ENCODE results near the gene GAREM1.
"Not testable (repeated sequence)": the region's sequence is repeated elsewhere in the genome, so short reads cannot be mapped to it uniquely, and the experiment has no call there.

GAREM1 gene

DNA sequence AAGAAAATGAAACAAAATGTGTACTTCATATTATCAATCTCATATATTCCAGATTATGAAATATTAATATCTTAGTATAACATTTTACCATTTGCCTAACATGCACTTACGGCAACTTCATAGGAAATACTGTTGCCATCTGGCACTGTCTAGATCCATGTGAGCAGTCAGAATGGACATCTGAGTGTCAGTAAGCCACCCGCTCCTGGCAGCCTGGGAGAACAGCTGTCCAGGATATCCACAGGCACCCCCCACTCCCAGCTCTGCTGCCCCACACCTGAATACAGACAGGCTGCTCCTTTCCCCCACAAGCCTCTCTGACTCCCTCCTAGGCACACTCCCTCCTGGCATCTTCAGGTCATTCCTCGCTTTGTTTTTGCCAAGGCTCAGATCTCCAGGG lies 127.0 kb downstream of the GAREM1 start:
- Histone ChIP-seq H2AFZ (ENCODE audit: low read length) (no peak overlapping the region), H3F3A (ENCODE audit: insufficient read depth, low read length) (no peaks in the 10 kb centered on the region), H3K4me3 (ENCODE audit: low read depth, low read length, poor library complexity, severe bottlenecking) (no peak overlapping the region), H3K4me2 (ENCODE audit: low read length) (no peak overlapping the region), H3K79me2 (ENCODE audit: insufficient read depth, low read length) (no peaks in the 10 kb centered on the region), H3K36me3 (ENCODE audit: insufficient read depth, low read length) (no peaks in the 10 kb centered on the region), H3K4me1 (ENCODE audit: insufficient read depth, low read length, severe bottlenecking) (no peaks in the 10 kb centered on the region), H3K27ac (ENCODE audit: low read depth, low read length, poor library complexity, severe bottlenecking) (no peak overlapping the region), H3K9me2 (ENCODE audit: low read depth, low read length) (no peaks in the 10 kb centered on the region), H3K27me3 (ENCODE audit: insufficient read depth, low read length) (no peaks in the 10 kb centered on the region), H3K9me3 (ENCODE audit: low read length) (no peaks in the 10 kb centered on the region), H3K9ac (ENCODE audit: low read length) (no peak overlapping the region), H4K20me1 (ENCODE audit: insufficient read depth, low read length) (no peaks in the 10 kb centered on the region)
- TF ChIP-seq, protein P1, sequence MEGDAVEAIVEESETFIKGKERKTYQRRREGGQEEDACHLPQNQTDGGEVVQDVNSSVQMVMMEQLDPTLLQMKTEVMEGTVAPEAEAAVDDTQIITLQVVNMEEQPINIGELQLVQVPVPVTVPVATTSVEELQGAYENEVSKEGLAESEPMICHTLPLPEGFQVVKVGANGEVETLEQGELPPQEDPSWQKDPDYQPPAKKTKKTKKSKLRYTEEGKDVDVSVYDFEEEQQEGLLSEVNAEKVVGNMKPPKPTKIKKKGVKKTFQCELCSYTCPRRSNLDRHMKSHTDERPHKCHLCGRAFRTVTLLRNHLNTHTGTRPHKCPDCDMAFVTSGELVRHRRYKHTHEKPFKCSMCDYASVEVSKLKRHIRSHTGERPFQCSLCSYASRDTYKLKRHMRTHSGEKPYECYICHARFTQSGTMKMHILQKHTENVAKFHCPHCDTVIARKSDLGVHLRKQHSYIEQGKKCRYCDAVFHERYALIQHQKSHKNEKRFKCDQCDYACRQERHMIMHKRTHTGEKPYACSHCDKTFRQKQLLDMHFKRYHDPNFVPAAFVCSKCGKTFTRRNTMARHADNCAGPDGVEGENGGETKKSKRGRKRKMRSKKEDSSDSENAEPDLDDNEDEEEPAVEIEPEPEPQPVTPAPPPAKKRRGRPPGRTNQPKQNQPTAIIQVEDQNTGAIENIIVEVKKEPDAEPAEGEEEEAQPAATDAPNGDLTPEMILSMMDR (IDR thresholded peaks at IDR 0.05; ENCODE audit: low read length) = no peak
- no peak for TF ChIP-seq EZH2 (IDR thresholded peaks at IDR 0.05; ENCODE audit: borderline replicate concordance, low read length)

DNA sequence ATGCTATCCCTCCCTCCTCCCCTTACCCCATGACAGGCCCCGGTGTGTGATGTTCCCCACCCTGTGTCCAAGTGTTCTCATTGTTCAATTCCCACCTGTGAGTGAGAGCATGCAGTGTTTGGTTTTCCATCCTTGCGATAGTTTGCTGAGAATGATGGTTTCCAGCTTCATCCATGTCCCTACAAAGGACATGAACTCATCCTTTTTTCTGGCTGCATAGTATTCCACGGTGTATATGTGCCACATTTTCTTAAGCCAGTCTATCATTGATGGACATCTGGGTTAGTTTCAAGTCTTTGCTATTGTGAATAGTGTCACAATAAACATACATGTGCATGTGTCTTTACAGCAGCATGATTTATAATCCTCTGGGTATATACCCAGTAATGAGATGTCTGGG lies 129.6 kb downstream of the GAREM1 start:
- H3K9me2 ChIP-seq (ENCODE audit: low read depth, low read length); H4K20me1 ChIP-seq (ENCODE audit: insufficient read depth, low read length); H3K4me1 ChIP-seq (ENCODE audit: insufficient read depth, low read length, severe bottlenecking); H3K36me3 ChIP-seq (ENCODE audit: insufficient read depth, low read length); H3F3A ChIP-seq (ENCODE audit: insufficient read depth, low read length); H3K9me3 ChIP-seq (ENCODE audit: low read length); H2AFZ ChIP-seq (ENCODE audit: low read length); H3K27me3 ChIP-seq (ENCODE audit: insufficient read depth, low read length); H3K4me2 ChIP-seq (ENCODE audit: low read length); H3K4me3 ChIP-seq (ENCODE audit: low read depth, low read length, poor library complexity, severe bottlenecking); H3K79me2 ChIP-seq (ENCODE audit: insufficient read depth, low read length); H3K9ac ChIP-seq (ENCODE audit: low read length); H3K27ac ChIP-seq (ENCODE audit: low read depth, low read length, poor library complexity, severe bottlenecking): not testable (repeated sequence)

DNA sequence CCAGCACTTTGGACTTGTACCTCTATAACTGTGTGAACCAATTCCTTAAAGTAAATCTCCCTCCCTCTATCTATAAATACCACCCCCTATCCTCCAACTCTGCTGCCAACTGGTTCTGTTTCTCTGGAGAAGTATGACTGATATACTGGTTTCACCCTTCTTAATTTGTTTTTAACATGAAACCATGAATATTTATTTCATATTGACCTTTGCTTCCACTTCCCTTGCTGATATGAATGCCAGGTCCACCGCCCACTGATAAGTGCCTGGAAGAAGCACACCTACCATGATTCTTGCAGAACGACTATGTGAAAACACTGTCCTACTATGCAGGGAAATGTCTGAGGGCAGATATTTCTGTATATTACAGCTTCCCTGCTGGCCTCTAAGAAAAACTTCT lies 131.6 kb downstream of the GAREM1 start:
- no peak for TF ChIP-seq EZH2 (IDR thresholded peaks at IDR 0.05; ENCODE audit: borderline replicate concordance, low read length)
- TF ChIP-seq, protein P1 (IDR thresholded peaks at IDR 0.05; ENCODE audit: low read length) = no peak
- Histone ChIP-seq H3K4me3 (ENCODE audit: low read depth, low read length, poor library complexity, severe bottlenecking) (no peak overlapping the region), H3K4me1 (ENCODE audit: insufficient read depth, low read length, severe bottlenecking) (no peaks in the 10 kb centered on the region)

DNA sequence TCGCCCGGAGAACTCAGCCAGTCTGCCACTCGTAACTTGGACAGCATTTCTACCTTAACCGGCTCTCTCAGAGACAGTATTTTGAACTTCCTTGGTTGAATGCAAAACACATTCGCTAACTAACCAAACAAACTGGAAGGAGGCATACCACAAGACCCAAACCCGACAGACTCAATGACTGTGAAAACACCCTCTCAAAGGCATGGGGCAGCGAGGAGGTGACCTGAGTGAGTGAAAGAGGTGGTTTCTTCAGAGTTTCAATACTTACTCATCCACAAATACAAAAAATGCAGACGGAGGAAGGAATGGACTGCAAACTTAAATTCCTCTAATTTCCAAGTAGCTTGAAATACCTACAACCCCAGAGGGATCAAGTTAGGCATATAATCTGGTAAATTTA lies 132.9 kb downstream of the GAREM1 start:
- H3K36me3 ChIP-seq (ENCODE audit: insufficient read depth, low read length) = no peaks in the 10 kb centered on the region
- H3K4me2 ChIP-seq (ENCODE audit: low read length) = no peak overlapping the region
- H3F3A ChIP-seq (ENCODE audit: insufficient read depth, low read length) = no peaks in the 10 kb centered on the region
- no peaks in the 10 kb centered on the region for H3K9me3 ChIP-seq (ENCODE audit: low read length)
- no peaks in the 10 kb centered on the region for H4K20me1 ChIP-seq (ENCODE audit: insufficient read depth, low read length)
- TF ChIP-seq EZH2 (IDR thresholded peaks at IDR 0.05; ENCODE audit: borderline replicate concordance, low read length) = no peak
- TF ChIP-seq, protein P1 (IDR thresholded peaks at IDR 0.05; ENCODE audit: low read length) = no peak
- H3K4me3 ChIP-seq (ENCODE audit: low read depth, low read length, poor library complexity, severe bottlenecking) = no peak overlapping the region
- no peak overlapping the region for H3K27ac ChIP-seq (ENCODE audit: low read depth, low read length, poor library complexity, severe bottlenecking)
- no peak overlapping the region for H3K9ac ChIP-seq (ENCODE audit: low read length)
- no peaks in the 10 kb centered on the region for H3K4me1 ChIP-seq (ENCODE audit: insufficient read depth, low read length, severe bottlenecking)
- H3K9me2 ChIP-seq (ENCODE audit: low read depth, low read length) = no peaks in the 10 kb centered on the region
- no peaks in the 10 kb centered on the region for H3K79me2 ChIP-seq (ENCODE audit: insufficient read depth, low read length)
- no peaks in the 10 kb centered on the region for H3K27me3 ChIP-seq (ENCODE audit: insufficient read depth, low read length)
- no peak overlapping the region for H2AFZ ChIP-seq (ENCODE audit: low read length)

More for the DNA sequence above, 131.6 kb downstream of the GAREM1 start:
- H3K9me3 ChIP-seq (ENCODE audit: low read length) = no peaks in the 10 kb centered on the region
- no peaks in the 10 kb centered on the region for H3F3A ChIP-seq (ENCODE audit: insufficient read depth, low read length)
- no peak overlapping the region for H2AFZ ChIP-seq (ENCODE audit: low read length)
- H3K27me3 ChIP-seq (ENCODE audit: insufficient read depth, low read length) = no peaks in the 10 kb centered on the region
- no peak overlapping the region for H3K27ac ChIP-seq (ENCODE audit: low read depth, low read length, poor library complexity, severe bottlenecking)
- H3K36me3 ChIP-seq (ENCODE audit: insufficient read depth, low read length) = no peaks in the 10 kb centered on the region
- H3K4me2 ChIP-seq (ENCODE audit: low read length) = no peak overlapping the region
- no peaks in the 10 kb centered on the region for H3K9me2 ChIP-seq (ENCODE audit: low read depth, low read length)
- no peak overlapping the region for H3K9ac ChIP-seq (ENCODE audit: low read length)
- no peaks in the 10 kb centered on the region for H4K20me1 ChIP-seq (ENCODE audit: insufficient read depth, low read length)
- H3K79me2 ChIP-seq (ENCODE audit: insufficient read depth, low read length) = no peaks in the 10 kb centered on the region
